ENCODE measurements around the gene MYO5A.

The MYO5A gene

DNA sequence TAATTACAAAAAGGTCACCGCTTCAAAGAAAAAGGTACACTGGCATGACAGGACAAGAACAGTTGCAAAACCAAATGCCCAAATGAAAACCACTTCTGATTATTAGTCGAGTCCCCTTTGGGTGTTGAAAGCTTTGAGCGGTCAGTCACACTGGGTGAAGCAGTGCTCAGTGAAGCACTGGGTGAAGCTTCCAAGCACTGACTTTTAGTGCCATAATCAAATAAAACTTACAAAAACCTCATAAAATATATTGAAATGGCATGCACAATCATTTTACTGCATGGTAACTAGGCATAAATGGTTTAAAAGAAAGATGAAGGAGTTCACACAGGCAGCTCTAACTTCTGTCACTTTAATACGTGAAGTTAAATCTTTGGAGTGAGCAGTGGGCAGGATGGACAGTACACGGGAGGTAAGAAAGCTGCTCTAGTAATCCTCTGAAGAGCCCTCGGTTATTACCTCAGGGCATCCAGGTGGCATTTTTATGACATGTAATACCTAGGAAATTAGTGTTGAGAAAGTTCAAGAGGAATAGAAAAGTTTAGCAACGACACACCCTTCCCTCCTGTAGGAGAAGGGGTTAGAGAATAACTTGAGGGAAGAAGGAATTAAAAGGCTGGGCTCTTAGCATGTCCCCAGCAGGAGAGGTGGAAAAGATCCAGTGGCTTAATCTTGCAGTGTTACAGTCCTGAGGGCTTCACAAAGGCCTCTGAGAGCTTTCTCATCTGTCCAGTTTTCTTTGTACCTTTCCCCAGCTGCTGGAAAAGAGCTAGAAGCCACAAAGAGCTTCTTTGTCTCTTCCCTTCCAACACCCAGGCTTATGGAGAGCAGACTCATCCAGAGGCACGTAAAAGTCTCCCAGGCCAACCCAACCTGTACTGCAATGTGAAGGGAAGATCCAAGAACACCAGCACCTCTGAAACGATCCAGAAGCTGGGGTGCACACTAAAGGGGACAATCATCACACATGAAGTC is 168.2 kb downstream of the MYO5A start:
- no peak for DNase-seq

DNA sequence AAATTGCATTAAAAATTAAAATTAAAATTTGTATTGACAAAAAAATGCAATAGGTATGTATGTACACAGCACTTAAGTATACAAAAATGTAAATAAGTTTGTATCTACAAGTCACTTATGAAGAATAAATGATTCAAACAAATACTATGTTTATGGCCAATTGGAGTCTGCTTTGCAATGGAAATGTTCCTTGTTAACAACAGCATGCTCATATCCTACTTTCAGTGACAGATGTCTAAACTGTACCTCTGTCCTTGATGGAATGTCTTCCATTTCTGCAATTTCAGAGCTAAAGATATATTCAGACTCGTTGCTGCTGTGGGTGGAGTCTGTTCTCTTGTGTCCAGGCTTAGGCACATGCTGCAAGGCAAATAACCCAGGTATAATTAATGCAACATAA is 169.0 kb downstream of the MYO5A start:
- DNase-seq = no peak

DNA sequence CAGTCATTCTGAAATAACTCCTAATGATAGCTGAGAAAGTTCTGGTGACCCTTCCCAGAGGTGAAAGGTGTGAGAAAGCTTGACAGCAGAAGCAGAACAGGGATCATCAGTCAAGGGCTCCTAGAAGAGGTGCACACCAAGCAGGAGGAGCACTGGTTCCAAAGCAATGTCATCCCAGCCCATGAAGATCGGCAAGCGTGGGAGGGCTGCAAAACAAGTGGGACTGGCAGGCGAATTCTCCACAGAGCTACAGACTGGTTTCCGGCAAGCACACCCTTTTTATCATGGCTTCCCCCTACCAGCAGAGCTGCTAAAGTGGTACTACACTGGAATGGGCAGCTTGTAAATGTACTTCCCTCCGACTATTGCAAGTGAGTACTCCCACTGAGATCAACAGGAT is 170.7 kb downstream of the MYO5A start:
- DNase-seq = no peak

DNA sequence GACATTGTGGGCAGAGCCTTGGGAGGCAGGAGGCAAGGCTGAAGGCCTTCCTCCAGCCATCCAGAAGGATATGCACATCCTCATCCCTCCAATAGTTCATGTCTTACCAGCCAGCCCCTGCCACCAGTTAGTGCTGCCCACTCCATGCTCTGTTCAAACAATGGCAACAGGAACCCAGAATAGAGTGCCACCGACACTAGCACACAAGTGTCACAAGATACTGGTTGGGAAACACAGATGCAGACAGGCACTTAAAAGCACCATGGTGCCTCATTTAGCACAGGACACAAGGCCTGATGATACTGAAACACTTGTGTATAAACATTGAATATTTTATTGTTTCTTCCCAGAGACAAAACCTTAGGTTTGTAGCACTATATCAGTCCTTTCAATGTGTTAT is 176.6 kb downstream of the MYO5A start:
- peak; percentile 12 for DNase-seq

DNA sequence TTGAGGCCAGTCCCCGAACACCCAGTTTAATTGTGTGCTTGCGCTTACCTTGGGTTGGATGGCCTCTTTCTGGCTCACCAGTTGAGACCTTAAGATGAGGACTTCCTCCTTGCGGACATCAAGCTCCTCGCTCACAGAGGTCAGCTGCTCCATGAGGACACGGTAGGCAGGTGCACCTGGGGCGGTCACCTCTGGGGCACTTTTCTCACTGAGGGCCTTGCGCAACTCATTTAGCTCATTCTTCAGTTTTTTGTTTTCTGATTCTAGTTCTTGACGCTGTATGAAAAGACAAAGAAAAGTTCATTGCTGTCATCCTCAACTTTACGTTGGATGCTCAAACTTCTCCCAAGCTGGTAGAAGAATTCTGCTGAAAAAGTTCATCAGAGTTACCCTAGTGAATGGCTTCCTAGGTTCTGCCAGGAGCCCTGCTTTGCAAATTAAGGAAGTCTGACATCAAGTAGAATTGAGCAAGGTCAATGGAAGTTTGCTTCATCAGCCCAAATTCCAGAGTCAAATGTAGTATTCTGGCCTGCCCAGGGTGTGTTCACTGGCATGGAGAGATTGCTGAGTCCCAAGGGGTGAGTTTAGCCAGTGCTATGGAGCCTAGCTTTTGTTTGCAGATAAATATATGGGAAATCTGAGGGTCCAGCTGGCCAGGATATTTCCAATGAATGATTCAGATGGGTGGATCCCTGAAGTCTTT is 177.3 kb downstream of the MYO5A start:
- DNase-seq = peak; percentile 65

DNA sequence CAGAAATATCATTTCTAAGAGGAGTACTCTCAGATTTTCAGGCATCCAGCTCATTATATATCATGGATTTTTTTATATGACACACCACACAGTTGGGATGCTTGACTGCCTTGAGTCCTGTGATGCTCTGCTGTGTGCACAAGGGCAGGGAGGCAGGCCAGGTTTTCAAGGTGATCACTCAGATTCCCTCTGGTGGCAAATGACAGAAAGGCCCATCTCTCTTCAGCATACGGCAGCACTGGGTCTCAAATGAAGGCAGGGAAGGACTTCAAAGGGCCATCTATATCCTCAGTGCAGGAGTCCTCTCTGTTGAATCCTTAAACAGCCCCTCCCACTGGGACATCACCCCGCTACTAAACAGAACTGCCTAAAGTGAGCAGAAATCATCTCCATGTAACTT is 178.3 kb downstream of the MYO5A start:
- DNase-seq = no peak

DNA sequence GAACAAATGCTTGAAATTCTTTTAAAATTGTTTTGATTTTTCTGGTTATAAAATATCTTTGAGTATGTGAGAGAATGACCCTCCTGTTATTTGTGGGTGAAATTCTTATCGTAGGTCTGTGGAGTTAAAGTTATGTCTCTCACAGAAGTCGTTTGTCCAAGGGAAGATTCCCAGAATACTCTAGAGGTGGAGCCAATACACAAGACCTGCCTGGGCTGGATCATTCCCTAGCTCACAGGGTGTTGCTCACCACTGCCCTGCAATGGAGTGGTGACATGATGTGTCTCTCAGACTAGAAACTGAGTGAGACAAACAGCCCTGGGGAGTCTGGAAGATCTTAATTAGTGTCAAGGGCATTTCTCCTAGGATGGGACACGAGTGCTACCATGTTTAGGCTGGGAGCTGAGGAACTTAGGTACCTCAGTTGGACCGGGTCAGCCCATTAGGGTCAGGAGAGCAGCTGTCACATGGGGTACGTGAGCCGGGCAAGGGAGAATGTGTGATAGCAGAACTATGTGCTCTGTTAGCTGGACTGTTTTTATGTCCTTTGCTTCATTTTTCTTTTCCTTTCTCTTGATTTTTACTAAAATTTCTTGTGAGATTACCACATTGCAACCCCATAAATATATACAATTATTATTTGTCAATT is 179.5 kb downstream of the MYO5A start:
- DNase-seq = no peak

DNA sequence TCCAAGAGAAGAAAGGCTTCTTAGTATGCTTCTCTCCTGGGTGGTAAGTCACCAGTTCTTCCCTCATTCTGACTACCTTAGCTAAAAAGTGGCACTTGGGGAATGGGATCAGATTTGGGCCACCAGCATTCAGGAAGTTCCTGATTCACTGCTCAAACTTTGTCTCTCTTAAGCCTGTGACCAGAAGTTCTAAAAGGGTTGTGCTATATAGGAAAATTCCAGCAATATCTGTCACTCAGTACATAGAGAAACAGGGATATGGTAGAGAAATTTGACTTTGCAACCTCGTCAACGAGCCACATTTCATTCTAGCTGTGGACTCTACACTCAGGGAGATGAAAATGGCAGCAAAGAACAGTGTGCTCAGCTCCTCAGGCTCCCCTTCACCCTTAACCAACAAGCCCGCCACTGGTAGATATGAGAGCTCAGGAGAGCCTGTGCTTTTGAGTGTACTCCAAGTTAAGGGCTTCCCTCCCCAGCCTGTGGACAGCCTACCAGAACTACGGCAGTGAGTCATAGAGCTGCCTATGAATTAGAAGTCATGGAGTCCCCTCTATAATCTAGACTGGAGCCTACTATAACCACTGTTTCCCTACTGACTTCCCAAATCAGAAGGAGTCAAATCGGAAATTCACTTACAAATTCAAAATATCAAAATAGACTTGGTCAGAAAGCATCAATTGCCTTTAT is 180.5 kb downstream of the MYO5A start:
- no peak for DNase-seq

DNA sequence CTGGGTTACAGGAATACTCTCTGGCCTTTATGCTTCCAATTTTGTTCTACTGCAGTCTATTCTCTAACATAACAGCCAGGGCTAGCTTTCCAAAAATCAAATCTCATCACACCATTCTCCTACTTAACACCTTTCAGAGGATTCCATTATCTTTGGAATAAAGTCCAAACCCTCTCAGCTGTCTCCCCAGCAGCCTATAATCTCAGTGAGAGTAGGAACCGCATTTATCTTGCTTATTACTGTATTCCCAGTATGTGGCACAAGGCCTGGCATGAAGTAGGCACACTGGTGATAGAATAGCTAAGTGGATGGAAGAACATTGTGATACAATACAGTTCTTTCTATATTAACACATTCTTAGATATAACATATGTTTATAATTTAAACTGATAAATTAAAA is 184.1 kb downstream of the MYO5A start:
- DNase-seq = no peak

DNA sequence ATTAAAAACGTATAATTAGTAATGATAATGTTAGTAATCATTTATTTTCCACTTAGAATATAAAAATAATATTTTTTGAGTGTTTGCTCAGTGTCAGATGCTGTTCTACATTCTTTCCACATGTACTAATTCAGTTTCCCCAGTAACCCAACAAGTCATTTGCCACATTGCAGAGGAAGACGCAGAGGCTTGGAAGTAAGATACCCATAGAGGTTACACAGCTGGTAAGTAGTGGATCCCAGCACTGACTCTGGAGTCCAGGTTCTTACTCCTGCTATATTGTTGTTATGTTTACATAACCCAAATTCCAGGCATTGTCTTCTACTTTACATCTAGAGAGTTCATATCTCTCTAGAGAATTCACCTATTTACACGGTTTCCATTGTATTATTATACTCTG is 184.8 kb downstream of the MYO5A start:
- DNase-seq = no peak

DNA sequence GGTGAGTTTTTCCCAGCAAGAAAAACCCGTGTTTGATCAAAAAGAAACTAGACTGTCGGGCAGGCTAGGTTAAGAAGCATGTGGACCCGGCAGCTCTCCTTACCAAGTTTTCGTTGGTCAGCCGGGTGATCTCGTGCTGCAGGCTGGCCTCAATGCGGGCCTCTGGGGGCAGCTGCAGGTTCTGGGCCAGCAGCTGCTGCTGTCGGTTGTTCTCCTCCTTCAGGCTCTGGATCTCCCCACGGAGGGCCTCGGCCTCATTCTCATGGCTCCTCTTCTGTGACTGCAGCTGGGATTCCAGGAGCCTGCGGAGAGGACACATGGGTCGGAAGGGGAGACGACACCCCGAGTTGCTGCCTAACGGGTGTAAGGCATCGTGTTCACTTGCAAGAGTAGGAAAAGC is 188.6 kb downstream of the MYO5A start:
- no peak for DNase-seq

DNA sequence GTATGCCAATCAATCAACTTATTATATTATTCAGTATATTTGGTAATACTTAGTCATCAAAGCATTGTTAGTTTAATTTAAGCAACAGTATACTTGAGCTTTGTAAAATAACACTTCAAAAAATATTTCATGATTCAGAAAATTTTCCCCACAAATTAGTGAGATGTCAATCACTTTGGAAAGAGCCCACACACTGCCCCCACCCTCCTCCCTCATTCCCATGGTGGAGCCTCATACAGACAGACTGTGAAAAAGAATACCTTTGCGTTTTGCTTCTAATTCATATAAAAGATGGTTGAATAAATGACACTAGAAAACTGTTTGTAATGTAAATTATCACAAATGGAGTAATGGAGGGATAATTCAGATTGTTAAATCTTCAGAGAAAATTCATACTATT is 189.8 kb downstream of the MYO5A start:
- DNase-seq = no peak

DNA sequence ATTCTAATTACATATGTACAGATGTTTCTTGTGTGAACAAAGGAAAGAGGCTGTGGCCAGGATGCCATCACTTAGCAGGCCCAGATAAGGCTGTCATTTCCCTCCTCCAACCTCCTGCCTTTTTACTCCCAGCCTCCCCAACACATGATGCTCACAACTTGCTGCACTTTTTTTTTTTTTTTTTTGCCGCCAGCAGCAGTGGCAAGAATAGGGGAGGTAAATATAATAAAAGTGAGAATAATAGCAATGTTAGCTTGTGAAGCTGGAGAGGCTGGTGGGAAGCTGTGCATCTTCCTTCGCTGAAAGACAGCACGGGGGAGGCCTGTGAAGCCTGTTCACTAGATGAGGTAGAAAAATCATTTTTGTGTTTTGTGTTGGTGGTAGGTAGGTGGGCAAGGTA is 190.6 kb downstream of the MYO5A start:
- DNase-seq = no peak

DNA sequence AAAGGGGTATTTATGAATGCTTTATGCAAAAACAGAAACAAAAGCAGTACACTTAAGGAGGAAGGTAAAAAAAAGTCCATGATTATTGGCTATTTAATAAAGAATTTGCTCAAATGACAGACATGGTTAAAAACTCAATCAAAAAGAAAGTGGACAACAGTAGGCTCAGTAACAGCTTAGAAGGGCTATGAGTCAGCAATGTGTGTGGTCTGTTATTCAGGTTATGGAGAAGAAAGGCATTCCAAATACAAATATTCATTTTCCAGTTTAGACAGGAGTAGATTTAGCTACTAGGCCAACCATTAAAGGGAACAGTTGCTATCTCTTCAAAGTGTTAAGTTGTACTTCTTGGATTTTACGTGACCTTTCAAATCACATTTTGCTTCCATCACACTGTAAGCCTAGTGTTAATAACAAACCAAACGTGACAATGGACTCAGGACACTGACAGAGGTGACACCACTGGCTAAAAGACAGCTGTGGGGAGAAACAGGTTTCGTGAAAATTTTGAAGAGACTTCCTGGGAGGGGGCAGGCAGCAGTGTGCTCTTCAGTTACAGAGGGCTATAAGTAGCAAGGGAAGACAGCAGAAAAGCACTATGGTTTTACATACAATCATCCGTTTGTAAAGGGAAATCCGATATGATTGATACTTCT is 191.4 kb downstream of the MYO5A start:
- no peak for DNase-seq

DNA sequence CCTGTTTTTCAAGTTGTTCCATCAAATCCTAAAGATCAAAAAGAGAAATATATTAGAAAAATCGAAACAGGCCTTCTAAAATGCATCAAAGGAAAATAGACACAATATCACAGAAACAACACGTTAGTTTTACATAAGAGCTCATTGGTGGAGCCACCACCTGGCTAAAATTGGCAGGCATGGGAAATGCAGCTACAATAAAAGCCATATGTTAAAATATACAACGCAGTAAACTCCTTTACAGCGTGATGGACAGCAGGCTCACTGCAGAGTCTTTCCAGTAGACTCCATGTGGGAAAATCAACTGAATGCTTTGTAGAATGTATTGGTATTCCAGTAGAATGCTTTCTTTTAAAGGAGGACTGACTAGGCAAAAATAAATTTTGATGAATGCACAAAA is 192.2 kb downstream of the MYO5A start:
- DNase-seq = no peak

DNA sequence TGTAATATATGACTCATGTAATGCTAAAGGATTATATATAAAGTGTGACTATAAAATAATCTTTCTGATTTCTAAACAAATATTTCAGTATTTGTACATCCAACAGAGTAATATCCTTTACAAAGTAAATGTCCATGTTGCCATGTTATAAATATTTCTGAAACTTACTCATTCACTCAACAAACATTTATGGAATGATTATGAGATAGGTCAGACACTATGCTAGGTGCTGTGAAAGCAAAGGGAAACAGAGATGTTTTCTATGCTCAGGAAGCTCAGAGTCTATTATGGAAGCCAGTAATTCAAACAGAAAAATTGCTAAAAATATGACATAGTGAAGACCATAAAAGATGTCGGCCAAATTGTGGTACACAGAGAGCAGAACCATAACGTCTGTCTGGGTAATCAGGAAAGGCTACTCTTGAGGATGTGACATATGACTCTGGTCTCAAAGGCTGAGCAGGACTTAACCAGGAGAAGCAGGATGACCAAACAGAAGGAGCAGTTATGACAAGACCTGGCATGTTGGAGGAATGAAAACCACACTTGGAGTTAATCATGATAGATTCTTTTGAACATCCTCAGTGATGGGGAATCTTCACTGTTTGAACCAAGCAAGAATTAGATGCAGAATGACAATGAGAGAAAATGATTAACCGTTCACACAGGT is 194.1 kb downstream of the MYO5A start:
- DNase-seq = no peak

DNA sequence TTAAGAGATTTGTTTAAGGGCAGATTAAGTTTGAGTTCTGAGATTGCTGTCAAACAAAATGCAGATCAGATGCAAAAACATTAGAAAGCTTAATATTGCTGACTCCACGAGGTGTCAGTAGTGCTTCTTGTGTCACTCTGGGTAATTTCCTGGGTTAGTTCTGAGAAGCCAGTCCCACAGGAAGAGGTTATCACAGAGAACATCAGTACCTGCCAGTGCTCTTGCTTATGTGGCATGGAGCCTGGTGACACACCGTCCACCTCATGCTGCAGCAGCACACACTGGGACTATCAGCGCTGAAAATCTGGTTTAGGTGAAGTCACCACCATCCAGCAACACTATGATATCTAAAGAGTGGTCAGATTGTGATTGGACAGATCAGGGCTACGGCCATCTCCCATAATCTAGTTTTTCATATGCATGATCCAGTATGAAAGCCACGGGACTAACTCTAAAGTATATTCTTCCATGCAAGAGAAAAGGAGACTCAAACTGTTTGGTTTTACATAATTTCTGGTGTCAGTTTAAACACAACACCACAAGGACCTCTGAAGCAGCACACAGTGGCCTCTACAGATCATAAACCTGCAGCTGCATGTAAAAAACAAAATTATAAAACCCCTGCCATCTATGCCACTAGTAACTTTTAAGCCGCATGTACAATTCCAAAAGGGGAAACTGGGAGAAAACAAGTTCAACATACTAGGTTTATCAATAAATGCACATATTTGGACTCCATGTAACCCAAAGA is 197.0 kb downstream of the MYO5A start:
- DNase-seq = peak; percentile 16

DNA sequence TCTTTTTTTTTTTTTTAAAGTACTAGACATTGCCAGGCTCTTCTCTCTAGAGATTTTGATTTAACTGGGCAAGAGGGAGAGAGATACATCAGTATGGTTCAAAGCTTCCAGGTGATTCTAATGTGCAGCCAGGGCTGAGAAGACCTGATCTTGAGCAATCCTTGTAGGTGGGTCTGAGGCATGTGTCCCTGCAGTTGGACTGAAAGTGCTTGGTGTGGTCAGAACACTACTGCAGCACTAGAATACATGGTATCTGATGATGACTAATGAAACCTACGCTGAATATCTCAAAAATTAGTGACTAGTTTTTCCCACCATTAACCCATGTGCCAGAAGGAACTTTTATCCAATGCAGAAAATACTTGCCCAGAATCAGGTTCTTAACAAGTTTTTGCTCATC is 198.7 kb downstream of the MYO5A start:
- no peak for DNase-seq

DNA sequence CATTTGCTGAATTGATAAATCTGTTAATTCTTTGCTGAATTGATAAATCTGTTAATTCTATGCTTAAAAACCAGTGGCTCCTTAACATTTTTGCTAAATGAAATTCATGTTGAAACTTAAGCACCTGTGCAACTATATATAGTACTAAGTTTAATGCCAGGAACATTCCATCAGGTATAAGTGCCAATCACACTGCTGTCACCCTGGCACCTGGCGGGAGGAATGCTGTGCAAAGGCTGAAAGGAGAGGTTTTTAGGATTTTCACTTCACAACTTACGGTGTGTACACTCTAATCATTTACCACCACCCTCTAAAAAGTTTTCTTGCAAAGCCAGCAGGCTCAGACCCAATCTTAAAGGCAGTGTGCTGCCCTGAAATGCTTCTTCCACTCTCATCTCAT is 199.5 kb downstream of the MYO5A start:
- no peak for DNase-seq

DNA sequence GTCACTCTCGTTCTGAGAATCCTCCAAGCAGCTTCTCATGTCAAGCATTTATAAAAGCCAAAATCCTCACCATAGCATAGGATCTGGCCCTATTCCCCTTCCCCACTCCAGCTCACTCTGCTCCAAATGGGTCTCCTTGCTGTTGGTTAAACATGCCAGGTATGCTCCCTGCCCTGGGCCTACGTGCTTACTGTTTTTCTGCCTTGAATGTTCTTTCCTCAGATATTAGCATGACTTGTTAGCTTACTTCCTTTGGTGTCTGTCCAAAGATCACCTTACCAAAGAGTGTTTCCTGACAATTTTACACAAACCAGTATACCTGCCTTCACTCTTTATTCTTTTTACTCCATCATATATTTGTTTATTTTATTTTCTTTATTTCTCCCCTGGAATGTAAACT is 200.0 kb downstream of the MYO5A start:
- DNase-seq = no peak

DNA sequence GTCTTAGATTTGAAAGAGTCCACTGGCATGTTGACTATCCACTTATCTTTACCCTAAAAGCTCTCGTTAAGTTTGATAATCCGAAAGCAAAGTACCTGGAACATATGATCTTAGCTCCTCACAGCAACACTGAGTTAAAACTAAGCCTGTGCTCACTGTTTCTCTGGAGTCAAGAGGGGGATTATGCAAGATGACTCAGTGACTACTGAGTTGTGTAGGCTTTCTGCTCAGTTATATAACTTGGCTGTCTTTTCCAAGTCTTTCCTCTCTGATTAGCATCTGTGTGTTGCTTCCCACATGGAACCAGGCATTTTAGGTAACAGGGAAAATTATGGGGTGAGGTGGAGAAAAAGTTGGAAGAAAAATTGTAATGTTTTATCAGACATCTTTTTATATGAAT is 201.9 kb downstream of the MYO5A start:
- DNase-seq = no peak

Measured in suppressor macrophage treated with lipopolysaccharide for 4 hours (primary cell).